ENCODE measurements around the gene KLHL34.

DNA sequence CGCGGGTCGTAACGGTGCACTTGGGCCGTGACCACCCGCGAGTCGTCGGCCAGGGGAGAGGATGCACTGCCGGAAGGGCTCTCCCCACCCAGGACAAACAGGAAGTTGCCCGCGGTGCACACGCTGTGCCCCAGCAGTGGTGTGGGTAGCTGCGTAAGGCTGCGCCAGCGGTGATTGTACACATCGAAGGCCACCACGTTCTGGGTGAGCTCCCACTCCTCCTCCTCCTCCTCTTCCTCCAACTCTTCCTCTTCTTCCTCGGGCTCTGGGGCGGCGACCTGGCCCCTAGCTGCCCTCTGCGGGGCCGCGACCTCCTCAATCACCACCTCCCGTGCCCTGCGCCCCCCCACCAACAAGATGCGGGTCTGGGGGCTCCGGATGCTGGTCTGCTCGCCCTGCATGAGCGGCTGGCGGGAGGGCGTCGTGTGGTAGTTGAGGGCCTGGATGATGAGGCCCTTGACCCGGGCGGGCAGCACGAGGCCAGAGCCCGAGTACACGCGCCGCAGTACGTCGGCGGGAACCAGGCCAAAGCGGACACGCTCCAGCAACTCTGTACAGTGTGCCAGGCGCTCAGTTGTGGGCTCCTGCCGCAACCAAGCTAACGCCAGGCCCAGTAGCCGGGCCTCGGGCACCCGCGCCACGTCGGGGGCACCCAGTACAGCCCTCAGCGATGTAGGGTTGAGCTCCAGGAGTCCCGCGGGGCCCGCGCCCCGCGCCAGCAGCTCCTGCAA, 1.4 kb downstream of the KLHL34 start:
- TF ChIP-seq, protein P1, sequence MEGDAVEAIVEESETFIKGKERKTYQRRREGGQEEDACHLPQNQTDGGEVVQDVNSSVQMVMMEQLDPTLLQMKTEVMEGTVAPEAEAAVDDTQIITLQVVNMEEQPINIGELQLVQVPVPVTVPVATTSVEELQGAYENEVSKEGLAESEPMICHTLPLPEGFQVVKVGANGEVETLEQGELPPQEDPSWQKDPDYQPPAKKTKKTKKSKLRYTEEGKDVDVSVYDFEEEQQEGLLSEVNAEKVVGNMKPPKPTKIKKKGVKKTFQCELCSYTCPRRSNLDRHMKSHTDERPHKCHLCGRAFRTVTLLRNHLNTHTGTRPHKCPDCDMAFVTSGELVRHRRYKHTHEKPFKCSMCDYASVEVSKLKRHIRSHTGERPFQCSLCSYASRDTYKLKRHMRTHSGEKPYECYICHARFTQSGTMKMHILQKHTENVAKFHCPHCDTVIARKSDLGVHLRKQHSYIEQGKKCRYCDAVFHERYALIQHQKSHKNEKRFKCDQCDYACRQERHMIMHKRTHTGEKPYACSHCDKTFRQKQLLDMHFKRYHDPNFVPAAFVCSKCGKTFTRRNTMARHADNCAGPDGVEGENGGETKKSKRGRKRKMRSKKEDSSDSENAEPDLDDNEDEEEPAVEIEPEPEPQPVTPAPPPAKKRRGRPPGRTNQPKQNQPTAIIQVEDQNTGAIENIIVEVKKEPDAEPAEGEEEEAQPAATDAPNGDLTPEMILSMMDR (IDR thresholded peaks at IDR 0.05), result no peak
- TF ChIP-seq POLR2AphosphoS5 (IDR thresholded peaks at IDR 0.05), result no peak
- TF ChIP-seq POLR2A (IDR thresholded peaks at IDR 0.05), result no peak
- no peak for TF ChIP-seq EP300 (IDR thresholded peaks at IDR 0.05)
